D721Med (cell line): ENCODE measurements around the gene SDC4.
A peak's percentile ranks its signal among the peaks of the same experiment; 100 is the strongest.

Experiments
- DNase-seq: peaks from one replicate; pipeline ENCODE4 v3.0.0; 2011; ENCODE audit warnings: low spot score; ENCODE audit not compliant: insufficient read length
- FAIRE-seq: peaks from 2 replicates; lab custom pipeline; 2011; peaks lifted over from hg19 to GRCh38; lab: Jason Lieb, UNC
- TF ChIP-seq, protein P1 (sequence below): IDR thresholded peaks from 2 replicates; pipeline ENCODE4 v1.5.1; 2012; ENCODE audit warnings: mild to moderate bottlenecking, control low read depth; ENCODE audit not compliant: insufficient read depth; ENCODE audit errors: missing control alignments

The SDC4 gene

DNA sequence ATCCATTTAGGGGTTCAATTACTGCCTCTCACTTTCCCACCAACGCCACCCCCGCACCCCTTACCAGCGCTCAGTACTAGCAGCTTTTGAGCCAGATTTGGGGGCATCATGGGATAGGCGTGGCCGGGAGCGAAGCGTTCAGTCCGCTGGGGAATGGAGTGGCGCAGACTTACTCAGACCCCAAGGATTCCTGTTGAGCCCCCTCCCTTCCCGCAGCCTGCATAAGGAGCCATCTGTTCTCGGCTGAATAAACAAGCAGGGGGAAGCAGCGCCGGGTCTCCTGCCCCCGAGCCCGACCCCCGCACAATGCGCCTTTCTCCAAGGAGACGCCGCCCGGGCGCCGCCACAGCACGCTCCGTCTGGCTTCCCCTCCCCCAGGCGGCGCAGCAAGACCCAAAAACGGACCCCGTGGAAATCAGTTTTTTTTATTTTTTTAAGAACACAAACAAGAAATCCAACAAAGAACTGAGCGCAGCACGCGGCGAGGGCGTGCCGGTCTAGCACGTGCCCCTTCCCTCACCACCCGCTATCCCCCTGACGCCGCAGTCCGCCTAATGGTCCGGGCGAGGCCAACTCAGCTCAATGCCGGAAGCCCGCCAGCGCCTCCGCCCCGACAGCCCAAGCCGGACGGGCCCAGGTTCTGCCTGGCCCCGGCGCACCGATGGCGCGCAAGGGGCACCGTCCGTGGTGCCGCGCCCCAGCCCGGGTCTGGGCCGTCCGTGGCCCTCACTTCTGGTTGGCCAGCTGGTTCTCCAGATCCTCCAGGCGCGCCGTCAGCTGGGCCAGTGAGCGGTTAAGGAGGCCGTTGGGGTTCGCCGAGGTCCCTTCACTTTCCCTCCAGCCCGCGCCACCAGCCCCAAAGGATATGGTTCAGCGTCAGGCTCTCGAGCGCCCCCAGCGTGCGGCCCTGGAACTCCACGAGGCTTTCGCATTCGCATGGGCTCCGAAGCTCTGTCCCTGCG is 54.9 kb downstream of the SDC4 start:
- peak; percentile 94 for DNase-seq
- FAIRE-seq = no peak

DNA sequence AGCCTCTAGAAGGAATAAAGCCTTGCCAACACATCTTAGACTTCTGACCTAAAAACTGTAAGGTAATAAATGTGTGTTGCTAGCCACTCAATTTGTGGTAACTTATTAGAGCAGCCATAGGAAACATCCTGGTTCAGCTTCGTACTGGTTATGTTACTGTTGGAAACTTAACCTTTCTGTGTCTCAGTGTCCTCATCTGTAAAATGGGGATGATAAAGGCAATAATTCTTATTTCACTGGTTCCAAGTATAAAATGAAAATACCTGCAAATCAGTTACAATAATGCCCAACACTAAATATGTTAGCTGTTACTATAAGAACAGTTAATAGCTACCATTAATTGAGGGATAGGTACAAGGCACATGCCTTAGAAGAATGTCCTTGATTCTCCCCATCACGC is 55.9 kb downstream of the SDC4 start:
- no peak for FAIRE-seq
- no peak for DNase-seq

More for the DNA sequence above, 54.9 kb downstream of the SDC4 start:
- TF ChIP-seq, protein P1, sequence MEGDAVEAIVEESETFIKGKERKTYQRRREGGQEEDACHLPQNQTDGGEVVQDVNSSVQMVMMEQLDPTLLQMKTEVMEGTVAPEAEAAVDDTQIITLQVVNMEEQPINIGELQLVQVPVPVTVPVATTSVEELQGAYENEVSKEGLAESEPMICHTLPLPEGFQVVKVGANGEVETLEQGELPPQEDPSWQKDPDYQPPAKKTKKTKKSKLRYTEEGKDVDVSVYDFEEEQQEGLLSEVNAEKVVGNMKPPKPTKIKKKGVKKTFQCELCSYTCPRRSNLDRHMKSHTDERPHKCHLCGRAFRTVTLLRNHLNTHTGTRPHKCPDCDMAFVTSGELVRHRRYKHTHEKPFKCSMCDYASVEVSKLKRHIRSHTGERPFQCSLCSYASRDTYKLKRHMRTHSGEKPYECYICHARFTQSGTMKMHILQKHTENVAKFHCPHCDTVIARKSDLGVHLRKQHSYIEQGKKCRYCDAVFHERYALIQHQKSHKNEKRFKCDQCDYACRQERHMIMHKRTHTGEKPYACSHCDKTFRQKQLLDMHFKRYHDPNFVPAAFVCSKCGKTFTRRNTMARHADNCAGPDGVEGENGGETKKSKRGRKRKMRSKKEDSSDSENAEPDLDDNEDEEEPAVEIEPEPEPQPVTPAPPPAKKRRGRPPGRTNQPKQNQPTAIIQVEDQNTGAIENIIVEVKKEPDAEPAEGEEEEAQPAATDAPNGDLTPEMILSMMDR = peak; percentile 81

DNA sequence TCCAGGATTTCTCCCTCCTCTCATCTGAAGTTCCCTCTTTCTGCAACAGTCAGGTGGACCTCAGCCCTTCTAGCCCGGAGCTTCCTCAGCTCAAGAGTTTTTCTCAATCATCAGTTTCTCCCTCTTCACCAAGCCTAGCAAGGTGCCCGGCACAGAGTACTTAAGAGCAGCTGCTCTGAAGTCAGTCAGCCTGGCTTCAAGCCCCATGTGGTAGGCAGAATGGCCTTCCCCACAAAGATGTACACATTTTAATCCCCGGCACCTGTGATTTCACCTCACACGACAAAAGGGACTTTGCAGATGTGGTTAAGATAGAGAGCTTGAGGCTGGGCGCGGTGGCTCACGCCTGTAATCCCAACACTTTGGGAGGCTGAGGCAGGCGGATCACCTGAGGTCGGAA is 56.7 kb downstream of the SDC4 start:
- TF ChIP-seq, protein P1 = no peak
- no peak for FAIRE-seq
- no peak for DNase-seq

More for the DNA sequence above, 55.9 kb downstream of the SDC4 start:
- TF ChIP-seq, protein P1 = no peak

DNA sequence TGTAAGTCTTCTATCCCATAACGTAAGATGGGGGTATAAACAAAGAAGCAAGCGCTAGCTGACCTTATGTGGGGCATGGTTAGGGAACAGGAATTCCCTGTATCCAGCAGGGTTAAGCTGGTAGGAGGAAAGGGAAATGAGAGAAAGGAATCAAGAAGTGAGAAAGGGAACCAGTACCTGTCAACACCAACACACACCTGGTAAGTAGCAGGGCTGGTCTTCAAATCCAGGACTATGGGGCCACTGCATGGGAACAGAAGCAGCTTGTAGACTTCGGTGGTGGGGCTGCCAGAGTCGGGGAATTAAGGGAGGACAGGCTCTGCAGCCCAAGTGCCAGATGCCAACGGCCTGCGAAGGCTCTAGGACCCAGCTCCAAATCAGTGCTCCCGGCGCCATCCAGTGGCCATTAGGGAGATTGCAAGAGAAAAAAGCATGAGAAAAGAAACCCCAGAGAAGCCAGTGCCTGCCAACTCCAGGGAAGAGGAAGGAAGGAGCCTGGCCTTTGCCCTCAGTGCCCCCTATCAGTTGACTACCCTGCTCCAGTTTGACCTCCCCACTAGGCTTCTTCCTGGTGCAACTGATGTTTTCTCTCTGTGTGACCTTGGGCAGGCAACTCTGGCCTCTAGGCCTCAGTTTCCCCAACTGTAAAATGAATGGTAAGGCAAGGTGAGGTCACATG is 57.4 kb downstream of the SDC4 start:
- DNase-seq (peak; percentile 61), FAIRE-seq (no peak)

DNA sequence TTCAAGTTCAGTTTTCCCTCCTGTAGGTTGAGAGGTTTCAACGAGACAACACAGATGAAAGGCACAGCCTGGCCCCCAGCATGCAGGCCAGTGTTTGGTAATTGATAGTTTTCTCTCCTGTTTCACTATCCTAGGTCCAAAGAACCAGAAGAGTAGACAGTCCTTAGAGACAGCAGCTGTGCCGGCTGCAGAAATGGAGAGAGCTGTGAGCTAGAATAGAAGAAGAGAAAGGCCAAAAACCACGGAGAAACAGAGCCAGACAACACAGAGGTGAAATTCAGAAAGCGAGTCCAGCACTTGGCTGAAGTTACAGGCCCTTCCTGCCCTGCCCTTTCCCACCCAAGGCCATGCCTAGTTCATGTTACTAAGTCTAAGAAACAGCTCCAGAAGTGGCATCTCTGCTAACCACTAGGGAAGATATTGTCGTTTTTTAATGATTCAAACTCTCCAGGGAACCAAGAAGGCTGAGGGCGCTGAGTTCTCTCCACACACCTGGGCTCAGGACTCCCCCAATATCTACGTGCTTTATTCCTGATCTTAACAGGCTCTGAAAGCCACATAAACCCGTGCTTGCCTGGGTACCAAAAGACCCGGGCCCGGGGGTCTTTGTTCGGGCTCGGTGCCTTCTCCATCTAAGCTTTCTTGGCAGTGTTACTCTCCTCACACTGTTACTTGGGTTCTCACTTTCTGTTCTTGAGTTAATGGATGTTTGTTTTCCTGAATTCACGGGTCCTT is 58.1 kb downstream of the SDC4 start:
- DNase-seq = no peak
- FAIRE-seq = no peak
- TF ChIP-seq, protein P1 = no peak

More for the DNA sequence above, 57.4 kb downstream of the SDC4 start:
- TF ChIP-seq, protein P1 = peak; percentile 93

DNA sequence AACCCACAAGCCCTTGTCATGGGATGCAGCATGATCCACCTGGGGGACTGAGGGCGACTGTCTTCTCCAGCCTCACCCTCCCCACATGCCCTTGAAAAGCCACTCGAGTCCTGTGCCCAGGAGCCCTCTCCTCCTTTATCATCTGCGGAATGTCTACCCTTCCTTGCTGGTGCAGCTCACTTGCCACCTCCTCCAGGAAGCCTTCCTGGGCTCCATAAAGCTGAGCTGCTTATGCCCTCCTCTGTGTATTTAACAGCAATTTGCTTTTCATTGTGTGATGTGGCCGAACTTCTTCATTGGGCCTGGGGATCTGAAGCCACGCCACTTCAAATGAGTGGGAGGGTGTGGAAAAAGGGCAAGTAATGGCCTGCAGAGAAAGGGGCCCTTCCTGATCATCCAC is 59.4 kb downstream of the SDC4 start:
- FAIRE-seq (no peak), DNase-seq (no peak)
- TF ChIP-seq, protein P1 = no peak
